ENCODE measurements around the gene LRRTM1.

DNA sequence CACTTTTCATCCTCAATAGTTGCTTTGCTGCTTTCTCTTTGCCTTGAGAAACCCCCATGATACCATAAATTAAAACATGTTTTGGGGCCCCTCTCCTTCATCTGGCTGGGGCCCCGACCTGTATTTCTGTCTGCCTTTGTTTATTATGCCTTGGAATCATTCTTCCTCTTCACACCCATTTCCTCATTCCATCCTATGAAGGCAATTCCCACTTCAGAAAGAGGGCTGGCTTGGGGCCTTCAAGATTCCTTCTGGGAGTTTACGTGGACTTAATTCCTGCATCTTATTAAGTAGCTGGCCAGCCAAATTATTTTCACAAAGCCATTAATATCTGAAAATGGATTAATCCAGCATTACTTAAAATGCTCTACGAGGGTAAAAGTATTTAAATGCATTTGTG lies 6.8 kb upstream of the LRRTM1 start:
- TF ChIP-seq, protein P1, sequence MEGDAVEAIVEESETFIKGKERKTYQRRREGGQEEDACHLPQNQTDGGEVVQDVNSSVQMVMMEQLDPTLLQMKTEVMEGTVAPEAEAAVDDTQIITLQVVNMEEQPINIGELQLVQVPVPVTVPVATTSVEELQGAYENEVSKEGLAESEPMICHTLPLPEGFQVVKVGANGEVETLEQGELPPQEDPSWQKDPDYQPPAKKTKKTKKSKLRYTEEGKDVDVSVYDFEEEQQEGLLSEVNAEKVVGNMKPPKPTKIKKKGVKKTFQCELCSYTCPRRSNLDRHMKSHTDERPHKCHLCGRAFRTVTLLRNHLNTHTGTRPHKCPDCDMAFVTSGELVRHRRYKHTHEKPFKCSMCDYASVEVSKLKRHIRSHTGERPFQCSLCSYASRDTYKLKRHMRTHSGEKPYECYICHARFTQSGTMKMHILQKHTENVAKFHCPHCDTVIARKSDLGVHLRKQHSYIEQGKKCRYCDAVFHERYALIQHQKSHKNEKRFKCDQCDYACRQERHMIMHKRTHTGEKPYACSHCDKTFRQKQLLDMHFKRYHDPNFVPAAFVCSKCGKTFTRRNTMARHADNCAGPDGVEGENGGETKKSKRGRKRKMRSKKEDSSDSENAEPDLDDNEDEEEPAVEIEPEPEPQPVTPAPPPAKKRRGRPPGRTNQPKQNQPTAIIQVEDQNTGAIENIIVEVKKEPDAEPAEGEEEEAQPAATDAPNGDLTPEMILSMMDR (IDR thresholded peaks at IDR 0.05; ENCODE audit: poor library complexity, severe bottlenecking), result no peak
- no peak for TF ChIP-seq SMC3 (conservative IDR thresholded peaks at IDR 0.05; ENCODE audit: poor library complexity)
- no peak for TF ChIP-seq EZH2 (IDR thresholded peaks at IDR 0.05; ENCODE audit: borderline replicate concordance, insufficient read depth, low read length, poor library complexity, severe bottlenecking)
